ENCODE data around the gene DCAF5. TPM values are rescaled to one million over a fixed set of nuclear protein-coding genes. Genes with fewer than 3 reads are reported as not detected.

DCAF5 gene
- polyA plus RNA-seq, 1 donor (not counting 4 experiments of a cell fraction or from before 2014, with no cell fraction given), result 29.5 TPM

GRCh38 chr14:69072584-69072983 lies 80.3 kb downstream of the DCAF5 start:
- no peaks in the 10 kb centered on the region for H3K9me1 ChIP-seq (ENCODE audit: control insufficient read depth, extremely low read depth, insufficient read depth, low read length)
- no peak for FAIRE-seq
- dilution Hi-C loops (cut with MboI; ENCODE audit: extremely low pct_ligation_motif_present, low sequenced_read_pairs), result no loop called here
- H3K79me2 ChIP-seq (ENCODE audit: control insufficient read depth, insufficient read depth, low read length), result peaks cover 5% of the 10 kb centered on the region
- no peak overlapping the region for H3K4me2 ChIP-seq (ENCODE audit: control insufficient read depth, extremely low read depth, insufficient read depth, low read depth, low read length)
- H3K9me3 ChIP-seq (ENCODE audit: control insufficient read depth, low read depth, low read length), result no peaks in the 10 kb centered on the region
- TF ChIP-seq, protein P1, sequence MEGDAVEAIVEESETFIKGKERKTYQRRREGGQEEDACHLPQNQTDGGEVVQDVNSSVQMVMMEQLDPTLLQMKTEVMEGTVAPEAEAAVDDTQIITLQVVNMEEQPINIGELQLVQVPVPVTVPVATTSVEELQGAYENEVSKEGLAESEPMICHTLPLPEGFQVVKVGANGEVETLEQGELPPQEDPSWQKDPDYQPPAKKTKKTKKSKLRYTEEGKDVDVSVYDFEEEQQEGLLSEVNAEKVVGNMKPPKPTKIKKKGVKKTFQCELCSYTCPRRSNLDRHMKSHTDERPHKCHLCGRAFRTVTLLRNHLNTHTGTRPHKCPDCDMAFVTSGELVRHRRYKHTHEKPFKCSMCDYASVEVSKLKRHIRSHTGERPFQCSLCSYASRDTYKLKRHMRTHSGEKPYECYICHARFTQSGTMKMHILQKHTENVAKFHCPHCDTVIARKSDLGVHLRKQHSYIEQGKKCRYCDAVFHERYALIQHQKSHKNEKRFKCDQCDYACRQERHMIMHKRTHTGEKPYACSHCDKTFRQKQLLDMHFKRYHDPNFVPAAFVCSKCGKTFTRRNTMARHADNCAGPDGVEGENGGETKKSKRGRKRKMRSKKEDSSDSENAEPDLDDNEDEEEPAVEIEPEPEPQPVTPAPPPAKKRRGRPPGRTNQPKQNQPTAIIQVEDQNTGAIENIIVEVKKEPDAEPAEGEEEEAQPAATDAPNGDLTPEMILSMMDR (optimal IDR thresholded peaks at IDR 0.05 in 1 of 3, IDR thresholded peaks at IDR 0.05 in 1 of 3, conservative IDR thresholded peaks at IDR 0.05 in 1 of 3; ENCODE audit: extremely low read depth in 1 of 3, insufficient read depth in 2 of 3, low read length in 3 of 3), result no peak
- no peak for TF ChIP-seq EZH2 (IDR thresholded peaks at IDR 0.05; ENCODE audit: low read length)
- peaks cover 12 to 16% of the 10 kb centered on the region in 2 experiments for H3K36me3 ChIP-seq (ENCODE audit: control insufficient read depth in 2 of 2, extremely low read depth in 1 of 2, insufficient read depth in 2 of 2, low read length in 2 of 2)
- H3K27me3 ChIP-seq (ENCODE audit: control insufficient read depth, extremely low read depth, insufficient read depth, low read length), result no peaks in the 10 kb centered on the region
- peaks cover 13% of the 10 kb centered on the region for H3K4me1 ChIP-seq (ENCODE audit: control insufficient read depth, extremely low read depth, insufficient read depth, low read length)
- DNase-seq (ENCODE audit: low read depth, low spot score), result no peak
- H4K20me1 ChIP-seq (ENCODE audit: control insufficient read depth, extremely low read depth, insufficient read depth, low read length), result no peaks in the 10 kb centered on the region
- no peak overlapping the region for H3K9ac ChIP-seq (ENCODE audit: control insufficient read depth, extremely low read depth, insufficient read depth, low read length)
- H2AFZ ChIP-seq (ENCODE audit: control insufficient read depth, low read length), result no peak overlapping the region
- no peak overlapping the region for H3K4me3 ChIP-seq (ENCODE audit: control insufficient read depth in 2 of 3, extremely low read depth in 1 of 3, insufficient read depth in 2 of 3, low read depth in 1 of 3, low read length in 3 of 3)
- no peak overlapping the region for H3K27ac ChIP-seq (ENCODE audit: control insufficient read depth, insufficient read depth, low read length)

DNA sequence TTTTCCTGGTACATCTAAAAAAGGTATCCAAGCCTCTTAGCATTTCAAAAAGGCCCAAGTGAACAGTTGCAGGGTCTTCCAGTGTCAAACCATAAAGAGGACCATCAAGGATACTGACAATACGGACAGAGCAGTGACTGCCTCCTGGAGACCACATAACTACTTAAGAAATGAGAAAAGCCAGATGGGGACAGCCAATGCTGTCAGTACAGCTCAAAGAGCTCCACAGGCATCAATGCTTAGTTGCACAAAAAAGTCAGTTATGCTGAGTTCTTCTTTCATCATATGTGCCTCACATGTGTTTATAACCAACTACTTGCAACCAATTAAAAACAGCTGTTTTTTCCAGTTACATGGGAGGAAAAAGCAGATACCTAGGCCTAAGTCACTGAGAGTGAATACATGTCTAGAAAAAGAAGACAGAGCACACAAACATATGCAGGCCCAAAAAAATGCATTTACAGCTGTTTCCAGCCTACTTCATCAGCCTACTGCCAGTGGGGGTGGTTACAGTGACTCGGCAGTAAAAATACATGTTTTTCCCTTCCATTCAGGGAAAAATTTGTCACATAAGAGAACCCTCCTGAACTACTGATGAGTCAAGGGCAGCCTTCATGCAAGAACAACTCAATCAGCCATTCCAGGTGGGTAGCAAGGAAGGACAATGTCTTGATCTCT lies 84.0 kb downstream of the DCAF5 start:
- Histone ChIP-seq H3K27ac (ENCODE audit: control insufficient read depth, insufficient read depth, low read length) (no peak overlapping the region), H3K9ac (ENCODE audit: control insufficient read depth, extremely low read depth, insufficient read depth, low read length) (no peak overlapping the region), H3K27me3 (ENCODE audit: control insufficient read depth, extremely low read depth, insufficient read depth, low read length) (no peaks in the 10 kb centered on the region), H3K79me2 (ENCODE audit: control insufficient read depth, insufficient read depth, low read length) (no peaks in the 10 kb centered on the region), H3K4me3 (ENCODE audit: control insufficient read depth in 2 of 3, extremely low read depth in 1 of 3, insufficient read depth in 2 of 3, low read depth in 1 of 3, low read length in 3 of 3) (no peak overlapping the region), H3K9me1 (ENCODE audit: control insufficient read depth, extremely low read depth, insufficient read depth, low read length) (no peaks in the 10 kb centered on the region), H3K36me3 (ENCODE audit: control insufficient read depth in 2 of 2, extremely low read depth in 1 of 2, insufficient read depth in 2 of 2, low read length in 2 of 2) (peaks cover 12% of the 10 kb centered on the region in 2 experiments), H2AFZ (ENCODE audit: control insufficient read depth, low read length) (no peak overlapping the region), H3K4me1 (ENCODE audit: control insufficient read depth, extremely low read depth, insufficient read depth, low read length) (peaks cover 6% of the 10 kb centered on the region), H4K20me1 (ENCODE audit: control insufficient read depth, extremely low read depth, insufficient read depth, low read length) (no peaks in the 10 kb centered on the region), H3K9me3 (ENCODE audit: control insufficient read depth, low read depth, low read length) (no peaks in the 10 kb centered on the region), H3K4me2 (ENCODE audit: control insufficient read depth, extremely low read depth, insufficient read depth, low read depth, low read length) (no peak overlapping the region)
- TF ChIP-seq, protein P1 (optimal IDR thresholded peaks at IDR 0.05 in 1 of 3, IDR thresholded peaks at IDR 0.05 in 1 of 3, conservative IDR thresholded peaks at IDR 0.05 in 1 of 3; ENCODE audit: extremely low read depth in 1 of 3, insufficient read depth in 2 of 3, low read length in 3 of 3), result no peak
- no peak for TF ChIP-seq EZH2 (IDR thresholded peaks at IDR 0.05; ENCODE audit: low read length)
- no peak for FAIRE-seq
- no peak for DNase-seq (ENCODE audit: low read depth, low spot score)
- dilution Hi-C loops (cut with MboI; ENCODE audit: extremely low pct_ligation_motif_present, low sequenced_read_pairs), result no loop called here
